SJCRH30 (cell line): ENCODE measurements around the gene UBTFL1. TPM values are rescaled to one million over a fixed set of nuclear protein-coding genes. Genes with fewer than 3 reads are reported as not detected.

ENCODE experiments used
- DNase-seq, 2 experiments: peaks; one replicate each; pipeline ENCODE4 v3.0.0-alpha.2; 2015 to 2020
- H3K27ac ChIP-seq: fragments of 250-450 bp; sonication (Bioruptor Pico); 2 replicates; pipeline ENCODE4 v1.5.1; 2020; ENCODE audit warnings: mild to moderate bottlenecking, moderate library complexity
- H3K27me3 ChIP-seq: fragments of 250-450 bp; sonication (Bioruptor Pico); 2 replicates; pipeline ENCODE4 v1.5.1; 2020; ENCODE audit warnings: mild to moderate bottlenecking, moderate library complexity
- H3K36me3 ChIP-seq: fragments of 250-450 bp; sonication (Bioruptor Pico); 2 replicates; pipeline ENCODE4 v1.5.1; 2020; ENCODE audit warnings: mild to moderate bottlenecking, moderate library complexity
- H3K4me1 ChIP-seq: fragments of 250-450 bp; sonication (Bioruptor Pico); 2 replicates; pipeline ENCODE4 v1.5.1; 2020; ENCODE audit warnings: mild to moderate bottlenecking, moderate library complexity
- H3K4me3 ChIP-seq: fragments of 250-450 bp; sonication (Bioruptor Pico); 2 replicates; pipeline ENCODE4 v1.5.1; 2020; ENCODE audit warnings: mild to moderate bottlenecking, moderate library complexity
- H3K9me3 ChIP-seq: fragments of 250-450 bp; sonication (Bioruptor Pico); replicated peaks from 2 replicates; pipeline ENCODE4 v1.5.1; 2020; ENCODE audit warnings: mild to moderate bottlenecking, moderate library complexity
- total RNA-seq: library from RNA; depleted of rRNA; stranded (reverse); fragments of >200 nt; shearing (Covaris generic); gene quantifications from 2 replicates; pipeline ENCODE4 v1.2.3, GENCODE V29; 2014; rRNA removed

Gene UBTFL1
- total RNA-seq, 1 experiment from 2014 or later = not detected

DNA sequence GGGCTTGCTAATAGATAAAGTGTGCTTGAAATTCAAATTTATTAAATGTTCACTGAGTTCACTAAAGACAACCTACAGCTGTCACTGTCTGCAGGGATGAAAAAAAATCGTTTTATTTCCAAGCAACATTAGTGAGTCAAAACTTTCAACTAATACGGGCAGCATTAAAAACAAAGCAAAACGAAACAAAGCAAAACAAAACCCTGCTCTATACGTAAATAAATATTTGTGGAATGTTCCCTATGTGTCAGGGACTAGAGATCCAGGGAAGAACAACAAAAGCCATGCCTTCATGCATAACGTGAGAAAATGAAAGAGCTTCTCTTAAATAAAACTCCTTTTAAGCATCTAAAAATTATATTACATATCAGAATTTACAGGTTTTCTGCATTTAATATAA, 49.3 kb downstream of the UBTFL1 start:
- DNase-seq = no peak
- Histone ChIP-seq H3K36me3 (no peaks in the 10 kb centered on the region), H3K27ac (no peak overlapping the region), H3K4me1 (no peaks in the 10 kb centered on the region), H3K27me3 (no peaks in the 10 kb centered on the region), H3K4me3 (no peak overlapping the region), H3K9me3 (no peaks in the 10 kb centered on the region)

Other genes starting within 250 kb of the UBTFL1 start
- gene TRIM64B, start 207.5 kb upstream of the UBTFL1 start, total RNA-seq = not detected in 2 replicates
- not detected in 2 replicates for gene TRIM49D1, start 163.7 kb upstream of the UBTFL1 start, total RNA-seq
- not detected in 2 replicates for gene TRIM49D2, start 161.9 kb upstream of the UBTFL1 start, total RNA-seq
- not detected in 2 replicates for gene TRIM64, start 119.9 kb upstream of the UBTFL1 start, total RNA-seq
- not detected in 2 replicates for gene TRIM49C, start 54.8 kb upstream of the UBTFL1 start, total RNA-seq
- gene NAALAD2, start 48.7 kb downstream of the UBTFL1 start, total RNA-seq = 0.06 TPM in 1 of 2 replicates, not detected in the other
- 29.9 and 39.9 TPM in 2 replicates for gene CHORDC1, start 137.1 kb downstream of the UBTFL1 start, total RNA-seq